ENCODE data around the gene FREM2.

Gene FREM2

GRCh38 chr13:38686577-38687245, at the start of gene FREM2:
FREM2 (plus strand) TSS chr13:38687077; CDS start chr13:38687345, 268 bp downstream.
- DNase-seq (ENCODE audit: low spot score): no peak

GRCh38 chr13:38637576-38637975, 49.3 kb upstream of the FREM2 start:
- DNase-seq (ENCODE audit: low spot score): no peak

GRCh38 chr13:38641164-38641948, 45.5 kb upstream of the FREM2 start:
- no peak for DNase-seq (ENCODE audit: low spot score)

GRCh38 chr13:38647312-38647711, 39.6 kb upstream of the FREM2 start:
- DNase-seq (ENCODE audit: low spot score): no peak

- no peak for DNase-seq (ENCODE audit: low spot score)
Observed at GRCh38 chr13:38648912-38649311, 38.0 kb upstream of the FREM2 start.

- DNase-seq (ENCODE audit: low spot score): no peak
Observed at GRCh38 chr13:38656699-38657098, 30.2 kb upstream of the FREM2 start.

- no peak for DNase-seq (ENCODE audit: low spot score)
Observed at GRCh38 chr13:38657191-38657590, 29.7 kb upstream of the FREM2 start.

GRCh38 chr13:38658906-38659305, 28.0 kb upstream of the FREM2 start:
- no peak for DNase-seq (ENCODE audit: low spot score)

- DNase-seq (ENCODE audit: low spot score): no peak
Observed at GRCh38 chr13:38661010-38661675, 25.7 kb upstream of the FREM2 start.

GRCh38 chr13:38662362-38662761, 24.5 kb upstream of the FREM2 start:
- no peak for DNase-seq (ENCODE audit: low spot score)

GRCh38 chr13:38664906-38665305, 22.0 kb upstream of the FREM2 start:
- DNase-seq (ENCODE audit: low spot score): no peak

- DNase-seq (ENCODE audit: low spot score): no peak
Observed at GRCh38 chr13:38667526-38668109, 19.3 kb upstream of the FREM2 start.

GRCh38 chr13:38669234-38669964, 17.5 kb upstream of the FREM2 start:
- DNase-seq (ENCODE audit: low spot score): no peak

- no peak for DNase-seq (ENCODE audit: low spot score)
Observed at GRCh38 chr13:38670627-38671026, 16.2 kb upstream of the FREM2 start.

- DNase-seq (ENCODE audit: low spot score): no peak
Observed at GRCh38 chr13:38671980-38672379, 14.9 kb upstream of the FREM2 start.

- no peak for DNase-seq (ENCODE audit: low spot score)
Observed at GRCh38 chr13:38674208-38674607, 12.7 kb upstream of the FREM2 start.

GRCh38 chr13:38680912-38681311, 6.0 kb upstream of the FREM2 start:
- DNase-seq (ENCODE audit: low spot score): no peak

GRCh38 chr13:38684714-38685113, 2.2 kb upstream of the FREM2 start:
- DNase-seq (ENCODE audit: low spot score): no peak

GRCh38 chr13:38685431-38685830, 1.4 kb upstream of the FREM2 start:
- DNase-seq (ENCODE audit: low spot score): no peak

- no peak for DNase-seq (ENCODE audit: low spot score)
Observed at GRCh38 chr13:38685974-38686576, 802 bp upstream of the FREM2 start.
